C4-2B (cell line): ENCODE measurements around the gene MARCHF2.

Experiments used
- H3K27ac ChIP-seq: fragments of 450-650 bp; 2 replicates; pipeline ENCODE4 v1.5.1; 2017
- ZFX ChIP-seq: fragments of 450-650 bp; IDR thresholded peaks from 2 replicates; pipeline ENCODE4 v1.6.1; 2017
- TF ChIP-seq, protein P1 (sequence below): fragments of 450-650 bp; conservative IDR thresholded peaks from 2 replicates; pipeline ENCODE4 v1.5.1; 2017; ENCODE audit warnings: mild to moderate bottlenecking

MARCHF2 gene

DNA sequence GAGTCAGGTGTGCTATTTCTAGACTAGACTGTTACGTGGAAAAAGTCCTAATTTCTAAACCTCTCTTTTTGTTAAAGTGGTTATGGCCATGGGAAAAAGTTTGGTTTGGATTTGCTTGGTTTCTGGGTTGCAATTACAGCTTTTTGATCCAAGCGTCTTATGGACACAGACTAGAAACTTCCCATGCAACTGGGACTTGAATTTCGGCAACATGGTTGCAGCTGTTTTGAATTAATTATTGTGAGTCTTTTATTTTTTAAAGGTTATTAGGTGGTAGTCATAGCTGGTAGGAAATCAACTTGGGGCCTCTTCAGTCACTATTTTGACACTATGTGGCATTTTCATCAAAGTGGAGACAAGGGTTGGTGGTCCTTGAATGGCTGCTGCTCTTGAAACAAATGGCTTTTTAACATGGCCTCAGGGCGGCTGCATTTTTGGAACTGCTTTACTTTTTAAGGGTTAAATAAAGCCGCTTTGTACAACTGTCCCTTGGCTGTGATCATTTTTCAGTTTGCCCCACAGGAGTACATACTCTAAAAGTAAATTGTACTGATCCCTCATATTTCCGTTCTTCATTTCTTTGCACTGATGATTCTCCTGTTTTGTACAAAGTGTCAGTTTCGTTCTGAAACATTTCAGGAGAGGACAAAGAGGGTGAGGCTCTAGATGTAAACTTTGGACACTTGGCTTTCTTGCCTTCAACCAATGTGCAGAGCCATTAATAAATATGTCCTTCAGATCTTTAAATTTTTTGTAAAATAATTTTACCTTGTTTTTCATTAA lies 47.6 kb downstream of the MARCHF2 start:
- no peak for TF ChIP-seq ZFX
- TF ChIP-seq, protein P1, sequence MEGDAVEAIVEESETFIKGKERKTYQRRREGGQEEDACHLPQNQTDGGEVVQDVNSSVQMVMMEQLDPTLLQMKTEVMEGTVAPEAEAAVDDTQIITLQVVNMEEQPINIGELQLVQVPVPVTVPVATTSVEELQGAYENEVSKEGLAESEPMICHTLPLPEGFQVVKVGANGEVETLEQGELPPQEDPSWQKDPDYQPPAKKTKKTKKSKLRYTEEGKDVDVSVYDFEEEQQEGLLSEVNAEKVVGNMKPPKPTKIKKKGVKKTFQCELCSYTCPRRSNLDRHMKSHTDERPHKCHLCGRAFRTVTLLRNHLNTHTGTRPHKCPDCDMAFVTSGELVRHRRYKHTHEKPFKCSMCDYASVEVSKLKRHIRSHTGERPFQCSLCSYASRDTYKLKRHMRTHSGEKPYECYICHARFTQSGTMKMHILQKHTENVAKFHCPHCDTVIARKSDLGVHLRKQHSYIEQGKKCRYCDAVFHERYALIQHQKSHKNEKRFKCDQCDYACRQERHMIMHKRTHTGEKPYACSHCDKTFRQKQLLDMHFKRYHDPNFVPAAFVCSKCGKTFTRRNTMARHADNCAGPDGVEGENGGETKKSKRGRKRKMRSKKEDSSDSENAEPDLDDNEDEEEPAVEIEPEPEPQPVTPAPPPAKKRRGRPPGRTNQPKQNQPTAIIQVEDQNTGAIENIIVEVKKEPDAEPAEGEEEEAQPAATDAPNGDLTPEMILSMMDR: no peak
- no peak overlapping the region for H3K27ac ChIP-seq

DNA sequence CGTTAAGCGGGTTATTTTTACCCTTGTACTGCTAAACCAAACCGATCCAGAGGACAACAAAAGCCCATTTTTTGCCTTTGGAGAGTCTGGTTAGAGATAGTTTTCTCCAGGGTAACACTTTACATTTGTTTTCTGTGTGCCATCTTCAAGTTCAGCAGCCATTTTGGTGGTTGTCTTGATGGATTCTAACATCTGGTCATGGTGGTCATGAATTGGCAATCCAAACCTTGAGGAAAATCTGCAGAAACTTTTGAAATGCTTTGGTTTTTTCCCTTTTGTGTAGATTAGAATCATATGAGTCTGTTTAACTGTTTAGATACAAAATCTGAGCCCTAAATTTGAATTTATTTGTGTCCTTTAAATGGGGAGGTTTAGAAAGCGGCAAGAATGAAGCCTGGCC lies 48.3 kb downstream of the MARCHF2 start:
- no peak overlapping the region for H3K27ac ChIP-seq
- TF ChIP-seq, protein P1: no peak

DNA sequence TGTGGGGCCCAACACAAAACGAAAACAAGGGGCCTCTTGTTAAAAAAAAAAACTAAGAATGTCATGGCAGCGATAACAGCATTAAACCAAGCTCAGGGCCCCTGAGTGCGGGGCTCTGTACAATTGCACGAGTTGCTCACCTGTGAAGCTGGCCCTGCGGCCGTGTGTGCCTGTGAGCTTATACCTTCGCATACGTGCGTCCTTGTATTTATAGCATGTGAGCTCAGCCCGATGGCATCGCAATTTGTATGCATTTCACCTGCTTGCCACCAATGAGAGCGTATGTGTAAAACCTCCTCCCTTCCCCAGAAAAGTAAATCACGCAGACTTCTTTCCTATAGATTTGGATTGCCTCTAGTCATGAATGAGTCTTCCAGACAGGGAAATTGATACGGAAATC lies 48.8 kb downstream of the MARCHF2 start:
- H3K27ac ChIP-seq: no peak overlapping the region
- TF ChIP-seq, protein P1: no peak
- no peak for TF ChIP-seq ZFX

DNA sequence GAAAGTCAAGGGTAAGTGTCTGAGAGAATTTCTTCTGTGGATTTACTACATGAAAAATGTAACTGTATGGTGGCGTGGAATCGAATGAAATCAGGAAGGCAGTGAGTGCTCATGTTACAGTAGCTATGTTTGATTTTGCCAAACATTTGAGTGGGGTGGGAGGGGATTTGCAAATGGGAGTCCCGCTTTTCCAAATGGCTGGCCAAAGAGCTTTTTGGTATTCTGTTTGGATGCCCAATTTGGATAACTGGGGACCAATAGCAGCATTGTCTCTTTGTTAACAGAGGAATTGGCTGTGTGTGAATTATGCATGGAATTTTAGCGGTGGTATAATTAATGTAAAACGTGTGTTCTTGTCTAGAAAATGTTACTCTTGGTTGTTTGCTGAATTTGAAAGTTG lies 49.5 kb downstream of the MARCHF2 start:
- H3K27ac ChIP-seq: no peak overlapping the region
- TF ChIP-seq, protein P1: no peak
- no peak for TF ChIP-seq ZFX

DNA sequence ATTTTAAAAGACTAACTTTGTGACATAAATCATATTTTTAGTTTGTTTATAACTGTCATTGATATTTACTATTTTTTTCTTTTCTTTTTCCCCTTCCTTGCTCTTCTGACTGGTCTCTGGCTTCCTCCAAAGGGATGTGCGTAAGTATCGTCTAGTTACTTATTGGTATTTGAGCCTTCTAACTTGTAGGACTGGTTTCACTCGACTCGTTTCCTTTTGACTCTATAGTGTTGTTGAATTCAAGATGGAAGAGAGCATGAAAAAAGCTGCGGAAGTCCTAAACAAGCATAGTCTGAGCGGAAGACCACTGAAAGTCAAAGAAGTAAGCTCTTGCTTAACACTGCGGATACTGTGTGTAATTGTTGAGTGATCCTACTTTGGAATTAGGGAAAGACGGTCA lies 50.3 kb downstream of the MARCHF2 start:
- TF ChIP-seq ZFX: no peak
- TF ChIP-seq, protein P1: no peak

DNA sequence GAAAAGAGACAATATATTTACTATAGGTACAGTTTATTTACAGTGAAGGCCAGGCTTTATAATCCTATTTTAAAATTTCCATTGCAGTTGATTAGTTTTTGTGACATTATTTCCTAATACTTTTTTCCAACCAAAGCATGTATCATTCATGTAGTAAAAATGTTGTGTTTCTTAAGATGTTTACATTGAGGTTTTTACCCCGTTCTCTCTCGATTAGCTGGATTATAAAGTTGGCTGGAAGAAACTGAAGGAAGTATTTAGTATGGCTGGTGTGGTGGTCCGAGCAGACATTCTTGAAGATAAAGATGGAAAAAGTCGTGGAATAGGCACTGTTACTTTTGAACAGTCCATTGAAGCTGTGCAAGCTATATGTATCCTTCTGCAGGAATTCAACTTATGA lies 52.9 kb downstream of the MARCHF2 start:
- TF ChIP-seq ZFX: no peak
- TF ChIP-seq, protein P1: no peak

More for the DNA sequence above, 50.3 kb downstream of the MARCHF2 start:
- H3K27ac ChIP-seq: no peak overlapping the region

DNA sequence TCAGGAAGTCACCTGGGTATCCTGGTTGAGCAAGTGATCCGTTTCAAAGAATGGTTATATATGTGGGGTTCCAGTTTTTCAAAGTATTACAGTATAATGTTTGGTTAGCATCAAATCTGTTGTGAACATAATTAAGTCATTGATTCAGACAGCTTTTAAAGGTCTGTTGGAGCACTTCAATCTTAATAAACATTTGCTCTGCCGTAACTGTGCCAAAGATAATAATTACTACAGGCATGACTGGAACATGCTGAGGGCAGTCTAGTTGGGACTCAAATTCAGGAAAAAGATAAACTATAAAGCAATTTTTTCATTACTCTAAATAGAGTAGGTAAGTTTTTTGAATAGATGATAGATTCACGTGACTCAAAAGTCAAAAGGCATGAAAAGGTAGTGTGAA lies 55.0 kb downstream of the MARCHF2 start:
- no peak overlapping the region for H3K27ac ChIP-seq
- no peak for TF ChIP-seq ZFX
- TF ChIP-seq, protein P1: no peak

More for the DNA sequence above, 52.9 kb downstream of the MARCHF2 start:
- no peak overlapping the region for H3K27ac ChIP-seq
